ENCODE measurements around the gene BRD9. TPM values are rescaled to one million over a fixed set of nuclear protein-coding genes. Genes with fewer than 3 reads are reported as not detected.

The BRD9 gene
- total and polyA plus RNA-seq, 2 donors (not counting 1 experiment from before 2014, with no cell fraction given) = 13.0 to 35.3 TPM

DNA sequence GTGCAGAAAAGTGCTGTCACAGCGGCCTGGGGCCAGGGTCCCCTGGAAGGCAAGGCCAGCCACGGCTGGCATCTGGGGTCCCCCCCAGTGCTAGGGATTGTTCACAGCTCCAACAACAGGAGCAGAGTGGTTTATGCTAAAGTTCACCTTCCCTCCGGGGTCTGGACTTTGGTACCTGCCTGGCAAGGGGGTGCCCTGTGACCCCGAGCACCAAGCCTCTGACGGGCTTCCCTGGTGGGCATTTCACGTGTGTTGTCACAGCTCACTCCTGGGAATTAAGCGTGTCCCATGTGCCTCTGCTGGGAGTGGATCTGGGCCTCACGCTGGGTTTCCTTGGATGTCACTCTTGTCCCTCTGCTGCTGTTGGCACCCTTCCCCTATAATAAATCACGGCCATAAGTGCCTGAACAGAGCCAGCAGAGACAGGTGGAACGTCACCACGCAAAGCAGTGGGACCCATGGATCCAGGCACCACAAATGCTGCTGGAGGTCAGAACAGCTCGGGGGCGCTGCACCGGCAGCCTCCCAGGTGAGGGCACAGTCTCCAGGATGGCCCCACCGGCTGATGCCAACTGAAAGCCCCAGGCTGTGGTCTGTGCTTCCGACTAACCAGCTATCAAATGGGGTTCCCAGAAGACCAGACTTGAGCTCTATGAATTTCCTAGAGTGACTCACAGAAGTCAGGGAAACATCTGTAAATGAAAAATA, 24.0 kb downstream of the BRD9 start:
- H2AFZ ChIP-seq (ENCODE audit: low read length) = no peak overlapping the region
- no peak for TF ChIP-seq EZH2 (IDR thresholded peaks at IDR 0.05; ENCODE audit: low read length, missing control alignments)
- TF ChIP-seq, protein P1, sequence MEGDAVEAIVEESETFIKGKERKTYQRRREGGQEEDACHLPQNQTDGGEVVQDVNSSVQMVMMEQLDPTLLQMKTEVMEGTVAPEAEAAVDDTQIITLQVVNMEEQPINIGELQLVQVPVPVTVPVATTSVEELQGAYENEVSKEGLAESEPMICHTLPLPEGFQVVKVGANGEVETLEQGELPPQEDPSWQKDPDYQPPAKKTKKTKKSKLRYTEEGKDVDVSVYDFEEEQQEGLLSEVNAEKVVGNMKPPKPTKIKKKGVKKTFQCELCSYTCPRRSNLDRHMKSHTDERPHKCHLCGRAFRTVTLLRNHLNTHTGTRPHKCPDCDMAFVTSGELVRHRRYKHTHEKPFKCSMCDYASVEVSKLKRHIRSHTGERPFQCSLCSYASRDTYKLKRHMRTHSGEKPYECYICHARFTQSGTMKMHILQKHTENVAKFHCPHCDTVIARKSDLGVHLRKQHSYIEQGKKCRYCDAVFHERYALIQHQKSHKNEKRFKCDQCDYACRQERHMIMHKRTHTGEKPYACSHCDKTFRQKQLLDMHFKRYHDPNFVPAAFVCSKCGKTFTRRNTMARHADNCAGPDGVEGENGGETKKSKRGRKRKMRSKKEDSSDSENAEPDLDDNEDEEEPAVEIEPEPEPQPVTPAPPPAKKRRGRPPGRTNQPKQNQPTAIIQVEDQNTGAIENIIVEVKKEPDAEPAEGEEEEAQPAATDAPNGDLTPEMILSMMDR (conservative IDR thresholded peaks at IDR 0.05 in 1 of 2, IDR thresholded peaks at IDR 0.05 in 1 of 2; ENCODE audit: low read depth in 1 of 2, low read length in 2 of 2) = no peak
- H3K4me3 ChIP-seq (replicated peaks in 1 of 4; ENCODE audit: control extremely low read depth in 1 of 4, insufficient read depth in 1 of 4, low read depth in 3 of 4, low read length in 4 of 4) = no peak overlapping the region
- H3K4me2 ChIP-seq (ENCODE audit: extremely low read depth, insufficient read depth, low read length) = no peak overlapping the region
- no peaks in the 10 kb centered on the region for H3K79me2 ChIP-seq (ENCODE audit: control insufficient read depth, insufficient read depth, low read length)
- no peaks in the 10 kb centered on the region for H3K9me3 ChIP-seq (ENCODE audit: control insufficient read depth, insufficient read depth, low read depth, low read length)
- H3K27ac ChIP-seq (ENCODE audit: insufficient read depth, low read length) = no peak overlapping the region
- peaks cover 2% of the 10 kb centered on the region for H3K4me1 ChIP-seq (ENCODE audit: control insufficient read depth, extremely low read depth, insufficient read depth, low read length)
- no peak overlapping the region for H3K9ac ChIP-seq (ENCODE audit: insufficient read depth, low read length)
- H3K36me3 ChIP-seq (ENCODE audit: control insufficient read depth, insufficient read depth, low read length) = peaks cover 40% of the 10 kb centered on the region
- no peaks in the 10 kb centered on the region for H4K20me1 ChIP-seq (ENCODE audit: control insufficient read depth, extremely low read depth, insufficient read depth, low read length)
- H3K27me3 ChIP-seq (ENCODE audit: control insufficient read depth, insufficient read depth, low read length) = no peaks in the 10 kb centered on the region
- no peak for DNase-seq (ENCODE audit: low read depth in 2 of 2)

DNA sequence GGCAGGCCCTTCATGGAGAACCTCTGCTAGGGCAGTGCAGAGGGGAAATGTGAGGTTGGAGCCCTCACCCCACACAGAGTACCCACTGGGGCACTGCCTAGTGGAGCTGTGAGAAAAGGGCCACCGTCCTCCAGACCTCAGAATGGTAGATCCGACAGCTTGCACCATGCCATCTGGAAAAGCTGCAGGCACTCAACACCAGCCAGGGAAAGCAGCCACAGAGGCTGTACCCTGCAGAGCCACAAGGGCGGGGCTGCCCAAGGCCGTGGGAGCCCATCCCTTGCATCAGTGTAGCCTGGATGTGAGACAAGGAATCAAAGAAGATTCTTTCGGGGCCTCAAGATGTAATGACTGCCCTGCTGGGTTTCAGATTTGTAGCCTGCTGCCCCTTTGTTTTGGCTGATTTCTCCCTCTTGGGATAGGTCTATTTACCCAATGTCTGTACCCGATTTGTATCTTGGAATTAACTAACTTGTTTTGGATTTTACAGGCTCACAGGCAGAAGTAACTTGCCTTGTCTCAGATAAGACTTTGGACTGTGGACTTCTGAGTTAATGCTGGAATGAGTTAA, 25.2 kb downstream of the BRD9 start:
- no peak overlapping the region for H3K4me3 ChIP-seq (replicated peaks in 1 of 4; ENCODE audit: control extremely low read depth in 1 of 4, insufficient read depth in 1 of 4, low read depth in 3 of 4, low read length in 4 of 4)
- no peak for TF ChIP-seq EZH2 (IDR thresholded peaks at IDR 0.05; ENCODE audit: low read length, missing control alignments)
- TF ChIP-seq, protein P1 (conservative IDR thresholded peaks at IDR 0.05 in 1 of 2, IDR thresholded peaks at IDR 0.05 in 1 of 2; ENCODE audit: low read depth in 1 of 2, low read length in 2 of 2) = no peak
- H3K27ac ChIP-seq (ENCODE audit: insufficient read depth, low read length) = no peak overlapping the region
- no peak overlapping the region for H2AFZ ChIP-seq (ENCODE audit: low read length)
- no peaks in the 10 kb centered on the region for H3K79me2 ChIP-seq (ENCODE audit: control insufficient read depth, insufficient read depth, low read length)
- no peak overlapping the region for H3K4me2 ChIP-seq (ENCODE audit: extremely low read depth, insufficient read depth, low read length)
- H3K27me3 ChIP-seq (ENCODE audit: control insufficient read depth, insufficient read depth, low read length) = no peaks in the 10 kb centered on the region
- peaks cover 2% of the 10 kb centered on the region for H3K4me1 ChIP-seq (ENCODE audit: control insufficient read depth, extremely low read depth, insufficient read depth, low read length)
- no peak overlapping the region for H3K9ac ChIP-seq (ENCODE audit: insufficient read depth, low read length)
- no peak for DNase-seq (ENCODE audit: low read depth in 2 of 2)
- H3K9me3 ChIP-seq (ENCODE audit: control insufficient read depth, insufficient read depth, low read depth, low read length) = no peaks in the 10 kb centered on the region
- peaks cover 48% of the 10 kb centered on the region for H3K36me3 ChIP-seq (ENCODE audit: control insufficient read depth, insufficient read depth, low read length)
- H4K20me1 ChIP-seq (ENCODE audit: control insufficient read depth, extremely low read depth, insufficient read depth, low read length) = no peaks in the 10 kb centered on the region

DNA sequence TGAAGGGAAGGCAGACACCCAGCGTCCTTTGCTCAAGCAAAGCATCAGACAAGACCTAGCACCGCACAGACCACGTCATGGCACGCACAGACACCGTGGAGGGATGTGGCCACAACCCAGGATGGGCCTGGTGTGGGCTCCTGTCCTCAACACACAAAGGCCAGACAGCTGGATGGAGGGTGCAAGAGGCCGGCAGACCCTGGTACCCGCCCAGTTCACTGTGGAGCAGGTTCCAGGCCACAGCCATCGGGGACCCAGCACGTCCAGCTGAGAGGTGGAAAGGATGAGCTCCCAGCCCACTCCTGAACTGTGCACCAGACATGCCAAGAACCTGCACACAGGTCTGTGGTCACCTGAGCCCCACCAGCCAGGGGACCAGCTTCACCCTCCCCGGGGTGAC, 26.8 kb downstream of the BRD9 start:
- H3K36me3 ChIP-seq (ENCODE audit: control insufficient read depth, insufficient read depth, low read length) = peaks cover 38% of the 10 kb centered on the region

More for the DNA sequence above, 26.8 kb downstream of the BRD9 start:
- Histone ChIP-seq H3K27me3 (ENCODE audit: control insufficient read depth, insufficient read depth, low read length) (no peaks in the 10 kb centered on the region), H3K4me2 (ENCODE audit: extremely low read depth, insufficient read depth, low read length) (no peak overlapping the region), H3K9me3 (ENCODE audit: control insufficient read depth, insufficient read depth, low read depth, low read length) (no peaks in the 10 kb centered on the region), H4K20me1 (ENCODE audit: control insufficient read depth, extremely low read depth, insufficient read depth, low read length) (no peaks in the 10 kb centered on the region), H3K79me2 (ENCODE audit: control insufficient read depth, insufficient read depth, low read length) (no peaks in the 10 kb centered on the region), H3K4me3 (replicated peaks in 1 of 4; ENCODE audit: control extremely low read depth in 1 of 4, insufficient read depth in 1 of 4, low read depth in 3 of 4, low read length in 4 of 4) (no peak overlapping the region), H3K27ac (ENCODE audit: insufficient read depth, low read length) (no peak overlapping the region), H3K4me1 (ENCODE audit: control insufficient read depth, extremely low read depth, insufficient read depth, low read length) (peaks cover 2% of the 10 kb centered on the region), H3K9ac (ENCODE audit: insufficient read depth, low read length) (no peak overlapping the region), H2AFZ (ENCODE audit: low read length) (no peak overlapping the region)
- no peak for DNase-seq (ENCODE audit: low read depth in 2 of 2)
- TF ChIP-seq EZH2 (IDR thresholded peaks at IDR 0.05; ENCODE audit: low read length, missing control alignments) = no peak
- TF ChIP-seq, protein P1 (conservative IDR thresholded peaks at IDR 0.05 in 1 of 2, IDR thresholded peaks at IDR 0.05 in 1 of 2; ENCODE audit: low read depth in 1 of 2, low read length in 2 of 2) = no peak

All from fibroblast of lung (primary cell).